HG03571 (cell line): ENCODE measurements around the gene CD300LD.

Source experiments
- ATAC-seq: cut with Tn5 transposase; IDR thresholded peaks from one replicate; pipeline ENCODE4 v1.9.1; 2021; ENCODE audit not compliant: unreplicated experiment

Gene CD300LD

GRCh38 chr17:74545843-74546230 is 46.2 kb downstream of the CD300LD start, which contains the start of gene CD300C:
CD300C (minus strand) TSS chr17:74546115; CDS start chr17:74545782, 333 bp downstream.
- no peak for ATAC-seq

GRCh38 chr17:74544991-74545842 is 46.9 kb downstream of the CD300LD start:
- ATAC-seq, result no peak

GRCh38 chr17:74543891-74544760 is 48.0 kb downstream of the CD300LD start:
- no peak for ATAC-seq

- no peak for ATAC-seq
Observed at GRCh38 chr17:74543406-74543805, 48.7 kb downstream of the CD300LD start.

- ATAC-seq, result no peak
Observed at GRCh38 chr17:74542727-74543383, 49.2 kb downstream of the CD300LD start.

- no peak for ATAC-seq
Observed at GRCh38 chr17:74542166-74542565, 49.9 kb downstream of the CD300LD start.

GRCh38 chr17:74541176-74542111 is 50.6 kb downstream of the CD300LD start:
- no peak for ATAC-seq

GRCh38 chr17:74539281-74539820 is 52.7 kb downstream of the CD300LD start:
- ATAC-seq, result no peak

- ATAC-seq, result no peak
Observed at GRCh38 chr17:74536890-74537289, 55.2 kb downstream of the CD300LD start.

GRCh38 chr17:74532115-74532514 is 60.0 kb downstream of the CD300LD start:
- ATAC-seq, result no peak

- ATAC-seq, result no peak
Observed at GRCh38 chr17:74531231-74531761, 60.8 kb downstream of the CD300LD start, which contains the start of gene CD300LB. CD300LB (minus strand) TSS chr17:74531475; CDS start chr17:74531350, 125 bp downstream.

- no peak for ATAC-seq
Observed at GRCh38 chr17:74530831-74531150, 61.3 kb downstream of the CD300LD start.
